Liver (tissue), 9 donors: ENCODE data around the gene ERI3. TPM values are rescaled to one million over a fixed set of nuclear protein-coding genes. Genes with fewer than 3 reads are reported as not detected.

Experiments
- DNase-seq: peaks from one replicate; pipeline ENCODE4 v3.0.0-alpha.2; 2017; ENCODE audit warnings: low spot score
- H3K27ac ChIP-seq, 2 donors: one replicate each; pipeline ENCODE4 v1.7.0; 2013; ENCODE audit warnings: inconsistent platforms in 2 of 2, low read length in 2 of 2, control low read depth in 1 of 2, low read depth in 1 of 2, mild to moderate bottlenecking in 1 of 2
- H3K27me3 ChIP-seq, 4 donors: one replicate each; pipeline versions ENCODE4 v1.6.1 to v1.7.0; 2013; ENCODE audit warnings: low read length in 3 of 4, inconsistent platforms in 1 of 4, mild to moderate bottlenecking in 1 of 4, moderate library complexity in 1 of 4; ENCODE audit not compliant: control insufficient read depth in 4 of 4, insufficient read depth in 4 of 4
- H3K36me3 ChIP-seq, 4 donors: one replicate each; pipeline versions ENCODE4 v1.6.1 to v1.7.0; 2013; ENCODE audit warnings: low read length in 3 of 4, mild to moderate bottlenecking in 3 of 4, low read depth in 1 of 4, moderate library complexity in 1 of 4; ENCODE audit not compliant: control insufficient read depth in 4 of 4, insufficient read depth in 3 of 4
- H3K4me1 ChIP-seq, 4 donors: one replicate each; pipeline versions ENCODE4 v1.6.1 to v1.7.0; 2013; ENCODE audit warnings: low read length in 3 of 4, mild to moderate bottlenecking in 3 of 4, moderate library complexity in 1 of 4; ENCODE audit not compliant: control insufficient read depth in 4 of 4, insufficient read depth in 4 of 4
- H3K4me3 ChIP-seq, 3 donors: one replicate each; pipeline versions ENCODE4 v1.6.1 to v1.7.0; 2013; ENCODE audit warnings: low read length in 3 of 3, control low read depth in 1 of 3, low read depth in 1 of 3, mild to moderate bottlenecking in 1 of 3
- H3K9ac ChIP-seq, 2 donors: one replicate each; pipeline ENCODE4 v1.7.0; 2013; ENCODE audit warnings: low read length in 2 of 2, mild to moderate bottlenecking in 2 of 2, moderate library complexity in 2 of 2, control low read depth in 1 of 2, low read depth in 1 of 2
- H3K9me3 ChIP-seq, 4 donors: one replicate each; pipeline versions ENCODE4 v1.6.1 to v1.7.0; 2013; ENCODE audit warnings: low read length in 3 of 4; ENCODE audit not compliant: control insufficient read depth in 4 of 4
- FOXA1 ChIP-seq: IDR thresholded peaks from 2 replicates; pipeline ENCODE4 v1.6.1; 2016; ENCODE audit warnings: antibody characterized with exemption
- GABPA ChIP-seq, 2 donors: IDR thresholded peaks in 1 of 2; conservative IDR thresholded peaks in 1 of 2; 2 replicates each; pipeline ENCODE4 v1.6.1; 2016; ENCODE audit warnings: antibody characterized with exemption in 2 of 2, mild to moderate bottlenecking in 1 of 2, moderate library complexity in 1 of 2
- HNF4A ChIP-seq, 2 donors: conservative IDR thresholded peaks; 2 replicates each; pipeline ENCODE4 v1.6.1; 2016; ENCODE audit warnings: antibody characterized with exemption in 2 of 2, mild to moderate bottlenecking in 2 of 2
- HNF4G ChIP-seq: IDR thresholded peaks from 2 replicates; pipeline ENCODE4 v1.6.1; 2016; ENCODE audit warnings: antibody characterized with exemption
- JUND ChIP-seq, 2 donors: IDR thresholded peaks; 2 replicates each; pipeline ENCODE4 v1.6.1; 2016; ENCODE audit warnings: antibody characterized with exemption in 2 of 2
- NR2F2 ChIP-seq: IDR thresholded peaks from 2 replicates; pipeline ENCODE4 v1.6.1; 2016; ENCODE audit warnings: antibody characterized with exemption
- RAD21 ChIP-seq, 2 donors: IDR thresholded peaks; 2 replicates each; pipeline ENCODE4 v1.6.1; 2016; ENCODE audit warnings: antibody characterized with exemption in 2 of 2, mild to moderate bottlenecking in 2 of 2
- RXRA ChIP-seq, 2 donors: IDR thresholded peaks; 2 replicates each; pipeline ENCODE4 v1.6.1; 2017 to 2018; ENCODE audit warnings: antibody characterized with exemption in 2 of 2, mild to moderate bottlenecking in 1 of 2
- SP1 ChIP-seq: IDR thresholded peaks from 2 replicates; pipeline ENCODE4 v1.6.1; 2018; ENCODE audit warnings: antibody characterized with exemption, mild to moderate bottlenecking
- YY1 ChIP-seq: IDR thresholded peaks from 2 replicates; pipeline ENCODE4 v1.6.1; 2016; ENCODE audit warnings: antibody characterized with exemption, mild to moderate bottlenecking
- WGBS: extraction: QIAGEN DNeasy Blood & Tissue Kit; methylation state at CpG from one replicate; pipeline ENCODE4 v1.1.7; 2013; 5-methylcytosine and 5-hydroxymethylcytosine counted together
- polyA plus RNA-seq, 2 donors: library from polyadenylated mRNA; stranded (reverse) in 1 of 2; unstranded in 1 of 2; fragments of 200-250 nt in 1 of 2; fragments of >200 nt in 1 of 2; fragmentation: Nextera tagmentation in 1 of 2; extraction: Ambion mirVana in 1 of 2; gene quantifications; one replicate each; pipeline versions ENCODE4 v1.2.1 to v1.2.3, GENCODE V29; 2013 to 2015
- total RNA-seq, 2 donors: library from RNA; depleted of rRNA; stranded (reverse); fragments of >200 nt; gene quantifications; one replicate each; pipeline ENCODE4 v1.2.3, GENCODE V29; 2014
- TF ChIP-seq, protein P1 (sequence below): fragments of 150-350 bp; IDR thresholded peaks from 2 replicates; pipeline ENCODE4 v1.5.1; 2017; ENCODE audit warnings: improper control_type of control experiment, low read depth, low read length; ENCODE audit not compliant: missing input control
- TF ChIP-seq, protein P2 (sequence below): IDR thresholded peaks from 2 replicates; pipeline ENCODE4 v1.6.1; 2016; ENCODE audit warnings: antibody characterized with exemption
- TF ChIP-seq, protein P3 (sequence below): IDR thresholded peaks from 2 replicates; pipeline ENCODE4 v1.6.1; 2016; ENCODE audit warnings: antibody characterized with exemption, mild to moderate bottlenecking
- TF ChIP-seq, protein P4 (sequence below): IDR thresholded peaks from 2 replicates; pipeline ENCODE4 v1.6.1; 2016; ENCODE audit warnings: antibody characterized with exemption
- donor health status: healthy.
- donor health status: healthy.
- donor health status: healthy.
- donor health status: healthy.
- donor health status: healthy.

The ERI3 gene
- total and polyA plus RNA-seq, 4 donors: 15.7 to 23.8 (median 21.3) TPM

DNA sequence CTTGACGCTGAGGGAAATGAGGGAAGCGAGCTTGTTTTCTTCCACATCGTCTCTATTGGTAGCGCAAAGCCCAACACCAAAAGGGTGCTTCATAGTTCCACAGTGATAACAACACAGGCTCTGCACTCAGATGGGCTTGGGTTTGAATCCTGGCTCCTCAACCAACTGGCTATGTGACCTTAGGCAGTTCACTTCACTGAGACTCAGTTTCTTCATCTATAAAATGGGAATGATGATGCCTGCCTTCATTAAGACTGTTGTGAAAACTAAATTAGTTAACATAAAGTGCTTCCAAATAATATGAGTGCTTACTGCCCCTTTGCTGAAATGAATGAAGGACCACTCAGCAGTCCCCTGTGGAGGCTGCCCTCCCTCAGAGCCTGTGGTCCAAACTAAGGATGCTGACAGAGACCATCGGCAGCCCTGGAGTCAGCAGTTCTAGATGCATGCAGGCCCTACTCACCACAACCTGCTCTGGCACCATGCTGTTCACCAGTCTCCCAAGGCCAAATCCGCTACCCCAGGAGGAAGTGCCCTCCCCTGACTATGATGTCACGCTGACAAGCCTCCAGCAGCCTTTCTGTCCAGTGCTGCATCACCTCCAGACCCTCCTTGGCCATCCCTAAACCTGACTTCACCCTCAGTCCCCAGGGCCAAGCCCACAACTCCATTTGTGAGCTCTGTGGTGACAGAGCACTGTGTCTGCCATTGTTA is 111.1 kb downstream of the ERI3 start:
- Histone ChIP-seq H3K27ac (no peak overlapping the region), H3K36me3 (peaks cover 0 to 7% (median 2%) of the 10 kb centered on the region in 4 donors), H3K9ac (no peak overlapping the region), H3K4me1 (no peaks in the 10 kb centered on the region), H3K4me3 (no peak overlapping the region), H3K9me3 (no peaks in the 10 kb centered on the region), H3K27me3 (no peaks in the 10 kb centered on the region)
- 98% methylated on average over 7 of the region's 7 CpGs for WGBS
- DNase-seq: no peak
- TF ChIP-seq, protein P1, sequence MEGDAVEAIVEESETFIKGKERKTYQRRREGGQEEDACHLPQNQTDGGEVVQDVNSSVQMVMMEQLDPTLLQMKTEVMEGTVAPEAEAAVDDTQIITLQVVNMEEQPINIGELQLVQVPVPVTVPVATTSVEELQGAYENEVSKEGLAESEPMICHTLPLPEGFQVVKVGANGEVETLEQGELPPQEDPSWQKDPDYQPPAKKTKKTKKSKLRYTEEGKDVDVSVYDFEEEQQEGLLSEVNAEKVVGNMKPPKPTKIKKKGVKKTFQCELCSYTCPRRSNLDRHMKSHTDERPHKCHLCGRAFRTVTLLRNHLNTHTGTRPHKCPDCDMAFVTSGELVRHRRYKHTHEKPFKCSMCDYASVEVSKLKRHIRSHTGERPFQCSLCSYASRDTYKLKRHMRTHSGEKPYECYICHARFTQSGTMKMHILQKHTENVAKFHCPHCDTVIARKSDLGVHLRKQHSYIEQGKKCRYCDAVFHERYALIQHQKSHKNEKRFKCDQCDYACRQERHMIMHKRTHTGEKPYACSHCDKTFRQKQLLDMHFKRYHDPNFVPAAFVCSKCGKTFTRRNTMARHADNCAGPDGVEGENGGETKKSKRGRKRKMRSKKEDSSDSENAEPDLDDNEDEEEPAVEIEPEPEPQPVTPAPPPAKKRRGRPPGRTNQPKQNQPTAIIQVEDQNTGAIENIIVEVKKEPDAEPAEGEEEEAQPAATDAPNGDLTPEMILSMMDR: no peak
- TF ChIP-seq JUND (IDR thresholded peaks at IDR 0.05): no peak
- TF ChIP-seq, protein P2, sequence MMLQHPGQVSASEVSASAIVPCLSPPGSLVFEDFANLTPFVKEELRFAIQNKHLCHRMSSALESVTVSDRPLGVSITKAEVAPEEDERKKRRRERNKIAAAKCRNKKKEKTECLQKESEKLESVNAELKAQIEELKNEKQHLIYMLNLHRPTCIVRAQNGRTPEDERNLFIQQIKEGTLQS: no peak
- TF ChIP-seq, protein P3, sequence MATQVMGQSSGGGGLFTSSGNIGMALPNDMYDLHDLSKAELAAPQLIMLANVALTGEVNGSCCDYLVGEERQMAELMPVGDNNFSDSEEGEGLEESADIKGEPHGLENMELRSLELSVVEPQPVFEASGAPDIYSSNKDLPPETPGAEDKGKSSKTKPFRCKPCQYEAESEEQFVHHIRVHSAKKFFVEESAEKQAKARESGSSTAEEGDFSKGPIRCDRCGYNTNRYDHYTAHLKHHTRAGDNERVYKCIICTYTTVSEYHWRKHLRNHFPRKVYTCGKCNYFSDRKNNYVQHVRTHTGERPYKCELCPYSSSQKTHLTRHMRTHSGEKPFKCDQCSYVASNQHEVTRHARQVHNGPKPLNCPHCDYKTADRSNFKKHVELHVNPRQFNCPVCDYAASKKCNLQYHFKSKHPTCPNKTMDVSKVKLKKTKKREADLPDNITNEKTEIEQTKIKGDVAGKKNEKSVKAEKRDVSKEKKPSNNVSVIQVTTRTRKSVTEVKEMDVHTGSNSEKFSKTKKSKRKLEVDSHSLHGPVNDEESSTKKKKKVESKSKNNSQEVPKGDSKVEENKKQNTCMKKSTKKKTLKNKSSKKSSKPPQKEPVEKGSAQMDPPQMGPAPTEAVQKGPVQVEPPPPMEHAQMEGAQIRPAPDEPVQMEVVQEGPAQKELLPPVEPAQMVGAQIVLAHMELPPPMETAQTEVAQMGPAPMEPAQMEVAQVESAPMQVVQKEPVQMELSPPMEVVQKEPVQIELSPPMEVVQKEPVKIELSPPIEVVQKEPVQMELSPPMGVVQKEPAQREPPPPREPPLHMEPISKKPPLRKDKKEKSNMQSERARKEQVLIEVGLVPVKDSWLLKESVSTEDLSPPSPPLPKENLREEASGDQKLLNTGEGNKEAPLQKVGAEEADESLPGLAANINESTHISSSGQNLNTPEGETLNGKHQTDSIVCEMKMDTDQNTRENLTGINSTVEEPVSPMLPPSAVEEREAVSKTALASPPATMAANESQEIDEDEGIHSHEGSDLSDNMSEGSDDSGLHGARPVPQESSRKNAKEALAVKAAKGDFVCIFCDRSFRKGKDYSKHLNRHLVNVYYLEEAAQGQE: no peak
- no peak for TF ChIP-seq FOXA1
- TF ChIP-seq HNF4A (conservative IDR thresholded peaks at IDR 0.05): no peak
- TF ChIP-seq, protein P4, sequence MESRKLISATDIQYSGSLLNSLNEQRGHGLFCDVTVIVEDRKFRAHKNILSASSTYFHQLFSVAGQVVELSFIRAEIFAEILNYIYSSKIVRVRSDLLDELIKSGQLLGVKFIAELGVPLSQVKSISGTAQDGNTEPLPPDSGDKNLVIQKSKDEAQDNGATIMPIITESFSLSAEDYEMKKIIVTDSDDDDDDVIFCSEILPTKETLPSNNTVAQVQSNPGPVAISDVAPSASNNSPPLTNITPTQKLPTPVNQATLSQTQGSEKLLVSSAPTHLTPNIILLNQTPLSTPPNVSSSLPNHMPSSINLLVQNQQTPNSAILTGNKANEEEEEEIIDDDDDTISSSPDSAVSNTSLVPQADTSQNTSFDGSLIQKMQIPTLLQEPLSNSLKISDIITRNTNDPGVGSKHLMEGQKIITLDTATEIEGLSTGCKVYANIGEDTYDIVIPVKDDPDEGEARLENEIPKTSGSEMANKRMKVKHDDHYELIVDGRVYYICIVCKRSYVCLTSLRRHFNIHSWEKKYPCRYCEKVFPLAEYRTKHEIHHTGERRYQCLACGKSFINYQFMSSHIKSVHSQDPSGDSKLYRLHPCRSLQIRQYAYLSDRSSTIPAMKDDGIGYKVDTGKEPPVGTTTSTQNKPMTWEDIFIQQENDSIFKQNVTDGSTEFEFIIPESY: no peak
- TF ChIP-seq NR2F2: no peak
- no peak for TF ChIP-seq YY1
- TF ChIP-seq RXRA (IDR thresholded peaks at IDR 0.05): no peak
- no peak for TF ChIP-seq GABPA (IDR thresholded peaks at IDR 0.05 in 1 of 2, conservative IDR thresholded peaks at IDR 0.05 in 1 of 2)

DNA sequence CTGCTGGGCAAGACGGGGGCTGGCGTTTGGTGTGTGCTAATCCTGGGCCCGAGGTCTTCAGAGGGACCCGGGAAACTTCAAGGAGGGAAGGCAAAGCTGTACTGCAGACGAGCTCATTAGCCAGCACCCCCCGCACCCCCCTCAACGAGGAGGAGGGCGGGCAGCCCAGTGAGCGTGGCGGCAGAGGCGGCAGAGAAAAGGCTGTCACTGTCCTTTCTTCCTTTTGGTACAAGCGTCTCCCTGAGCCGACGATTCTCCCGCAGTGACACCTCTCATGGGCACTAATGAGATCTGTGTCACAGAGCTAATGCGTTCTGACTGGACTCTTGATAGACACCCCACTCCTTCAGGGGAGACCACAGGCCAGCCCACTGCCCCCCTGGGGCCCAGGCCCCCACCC is 112.3 kb downstream of the ERI3 start:
- Histone ChIP-seq H3K27ac (no peak overlapping the region), H3K36me3 (peaks cover 0 to 7% (median 2%) of the 10 kb centered on the region in 4 donors), H3K4me3 (no peak overlapping the region), H3K27me3 (no peaks in the 10 kb centered on the region), H3K9ac (no peak overlapping the region), H3K4me1 (no peaks in the 10 kb centered on the region), H3K9me3 (no peaks in the 10 kb centered on the region)
- 93% methylated on average over 16 of the region's 16 CpGs for WGBS
- DNase-seq: no peak
- TF ChIP-seq GABPA (IDR thresholded peaks at IDR 0.05 in 1 of 2, conservative IDR thresholded peaks at IDR 0.05 in 1 of 2) (no peak), JUND (IDR thresholded peaks at IDR 0.05) (no peak), HNF4G (no peak), RXRA (IDR thresholded peaks at IDR 0.05) (no peak), RAD21 (IDR thresholded peaks at IDR 0.05) (no peak), HNF4A (conservative IDR thresholded peaks at IDR 0.05) (no peak), YY1 (no peak), SP1 (no peak)
- TF ChIP-seq, protein P1: no peak
- TF ChIP-seq, protein P2: no peak
